ENCODE data around the gene TPP1. TPM values are rescaled to one million over a fixed set of nuclear protein-coding genes. Genes with fewer than 3 reads are reported as not detected.

The TPP1 gene
- total and polyA plus RNA-seq, 9 donors: 17.1 to 52.0 (median 37.3) TPM

GRCh38 chr11:6565988-6566703 lies 53.1 kb downstream of the TPP1 start:
- H3K4me1 ChIP-seq (ENCODE audit: control insufficient read depth, insufficient read depth, low read length): peaks cover 12% of the 10 kb centered on the region
- H3K27ac ChIP-seq (ENCODE audit: low read length): no peak overlapping the region
- H3K27me3 ChIP-seq (ENCODE audit: control insufficient read depth, insufficient read depth, low read length): no peaks in the 10 kb centered on the region
- H3K4me3 ChIP-seq (ENCODE audit: low read length): no peak overlapping the region
- no peak for DNase-seq
- 85% methylated on average over 2 of the region's 5 CpGs for WGBS (ENCODE audit: insufficient coverage)
- no peaks in the 10 kb centered on the region for H3K9me3 ChIP-seq (replicated peaks; ENCODE audit: control insufficient read depth, low read depth, low read length)
- H3K36me3 ChIP-seq (ENCODE audit: control insufficient read depth, insufficient read depth, low read length): peaks cover 12% of the 10 kb centered on the region

DNA sequence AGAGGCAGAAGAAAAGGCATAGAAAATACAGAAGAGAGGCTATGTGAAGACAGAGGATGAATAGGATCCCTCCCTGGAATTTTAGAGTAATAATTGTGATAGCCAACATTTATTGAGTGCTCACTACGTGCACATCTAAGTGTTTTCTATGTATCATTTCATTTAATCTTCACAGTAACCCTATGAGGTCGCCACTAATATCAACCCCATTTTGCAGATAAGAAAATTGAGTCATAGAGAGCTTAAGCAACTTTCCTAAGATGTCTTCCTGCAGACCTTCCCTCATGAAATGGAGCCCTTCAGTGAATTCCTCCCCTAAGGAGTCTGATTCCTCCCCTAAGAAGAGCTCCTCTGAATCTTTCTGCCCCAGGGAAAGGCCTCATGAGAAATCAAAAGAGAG lies 53.9 kb downstream of the TPP1 start:
- H3K27ac ChIP-seq (ENCODE audit: low read length): no peak overlapping the region
- H3K36me3 ChIP-seq (ENCODE audit: control insufficient read depth, insufficient read depth, low read length): peaks cover 11% of the 10 kb centered on the region
- DNase-seq: no peak
- no peaks in the 10 kb centered on the region for H3K27me3 ChIP-seq (ENCODE audit: control insufficient read depth, insufficient read depth, low read length)
- H3K4me3 ChIP-seq (ENCODE audit: low read length): no peak overlapping the region
- H3K4me1 ChIP-seq (ENCODE audit: control insufficient read depth, insufficient read depth, low read length): peaks cover 12% of the 10 kb centered on the region
- WGBS (ENCODE audit: insufficient coverage): no CpG with 5 or more reads among the region's 2 CpGs
- H3K9me3 ChIP-seq (replicated peaks; ENCODE audit: control insufficient read depth, low read depth, low read length): no peaks in the 10 kb centered on the region

- Histone ChIP-seq H3K36me3 (ENCODE audit: control insufficient read depth, insufficient read depth, low read length) (peaks cover 10% of the 10 kb centered on the region), H3K4me1 (ENCODE audit: control insufficient read depth, insufficient read depth, low read length) (peaks cover 9% of the 10 kb centered on the region), H3K4me3 (ENCODE audit: low read length) (no peak overlapping the region), H3K27me3 (ENCODE audit: control insufficient read depth, insufficient read depth, low read length) (no peaks in the 10 kb centered on the region), H3K9me3 (replicated peaks; ENCODE audit: control insufficient read depth, low read depth, low read length) (no peaks in the 10 kb centered on the region), H3K27ac (ENCODE audit: low read length) (no peak overlapping the region)
- no peak for DNase-seq
- WGBS (ENCODE audit: insufficient coverage): 85% methylated on average over 10 of the region's 10 CpGs
Observed at GRCh38 chr11:6563667-6564066, 55.6 kb downstream of the TPP1 start.

- Histone ChIP-seq H3K36me3 (ENCODE audit: control insufficient read depth, insufficient read depth, low read length) (peaks cover 10% of the 10 kb centered on the region), H3K4me1 (ENCODE audit: control insufficient read depth, insufficient read depth, low read length) (peaks cover 4% of the 10 kb centered on the region), H3K4me3 (ENCODE audit: low read length) (no peak overlapping the region), H3K27ac (ENCODE audit: low read length) (no peak overlapping the region), H3K27me3 (ENCODE audit: control insufficient read depth, insufficient read depth, low read length) (no peaks in the 10 kb centered on the region), H3K9me3 (replicated peaks; ENCODE audit: control insufficient read depth, low read depth, low read length) (no peaks in the 10 kb centered on the region)
- 89% methylated on average over 3 of the region's 4 CpGs for WGBS (ENCODE audit: insufficient coverage)
- DNase-seq: no peak
Observed at GRCh38 chr11:6563121-6563619, 56.1 kb downstream of the TPP1 start.

Other genes with a start within 250 kb of the TPP1 start
- 16.7 TPM for gene SMPD1, start 228.9 kb downstream of the TPP1 start, total RNA-seq
- gene SMPD1, start 228.9 kb downstream of the TPP1 start, polyA plus RNA-seq (ENCODE audit: insufficient read depth in 1 of 8, insufficient read length in 8 of 8, low replicate concordance in 1 of 8): 10 to 100 TPM; 22.9 to 28.4 (median 26.0) TPM
- 26.4 TPM for gene APBB1, start 200.3 kb downstream of the TPP1 start, total RNA-seq
- 10 to 100 TPM; 26.0 to 33.2 (median 30.5) TPM for gene APBB1, start 200.3 kb downstream of the TPP1 start, polyA plus RNA-seq (ENCODE audit: insufficient read depth in 1 of 8, insufficient read length in 8 of 8, low replicate concordance in 1 of 8)
- gene HPX, start 178.4 kb downstream of the TPP1 start, total RNA-seq: 1.3 TPM
- 1 to 10 TPM in 7 of 8 donors, under 1 TPM in 1; 0.88 to 3.9 (median 2.8) TPM for gene HPX, start 178.4 kb downstream of the TPP1 start, polyA plus RNA-seq (ENCODE audit: insufficient read depth in 1 of 8, insufficient read length in 8 of 8, low replicate concordance in 1 of 8)
- 15.3 TPM for gene TRIM3, start 145.5 kb downstream of the TPP1 start, total RNA-seq
- gene TRIM3, start 145.5 kb downstream of the TPP1 start, polyA plus RNA-seq (ENCODE audit: insufficient read depth in 1 of 8, insufficient read length in 8 of 8, low replicate concordance in 1 of 8): 10 to 100 TPM; 11.4 to 20.0 (median 15.8) TPM
- gene ARFIP2, start 138.1 kb downstream of the TPP1 start, total RNA-seq: 29.7 TPM
- gene ARFIP2, start 138.1 kb downstream of the TPP1 start, polyA plus RNA-seq (ENCODE audit: insufficient read depth in 1 of 8, insufficient read length in 8 of 8, low replicate concordance in 1 of 8): 10 to 100 TPM; 32.0 to 41.4 (median 35.9) TPM
- 19.8 TPM for gene TIMM10B, start 137.9 kb downstream of the TPP1 start, total RNA-seq
- gene TIMM10B, start 137.9 kb downstream of the TPP1 start, polyA plus RNA-seq (ENCODE audit: insufficient read depth in 1 of 8, insufficient read length in 8 of 8, low replicate concordance in 1 of 8): 10 to 100 TPM; 16.1 to 23.9 (median 17.6) TPM
- gene DNHD1, start 122.1 kb downstream of the TPP1 start, total RNA-seq: 4.1 TPM
- 10 to 100 TPM in 1 of 8 donors, 1 to 10 TPM in 7; 3.3 to 10.7 (median 6.7) TPM for gene DNHD1, start 122.1 kb downstream of the TPP1 start, polyA plus RNA-seq (ENCODE audit: insufficient read depth in 1 of 8, insufficient read length in 8 of 8, low replicate concordance in 1 of 8)
- 24.3 TPM for gene RRP8, start 15.8 kb downstream of the TPP1 start, total RNA-seq
- gene RRP8, start 15.8 kb downstream of the TPP1 start, polyA plus RNA-seq (ENCODE audit: insufficient read depth in 1 of 8, insufficient read length in 8 of 8, low replicate concordance in 1 of 8): 10 to 100 TPM; 16.7 to 20.6 (median 18.8) TPM
- gene ILK, start 15.6 kb downstream of the TPP1 start, total RNA-seq: 144 TPM
- gene ILK, start 15.6 kb downstream of the TPP1 start, polyA plus RNA-seq (ENCODE audit: insufficient read depth in 1 of 8, insufficient read length in 8 of 8, low replicate concordance in 1 of 8): 100 to 1,000 TPM; 139 to 165 (median 149) TPM
- gene TAF10, start 7.2 kb downstream of the TPP1 start, total RNA-seq: 76.3 TPM
- 100 to 1,000 TPM in 6 of 8 donors, 10 to 100 TPM in 2; 95.7 to 128 (median 110) TPM for gene TAF10, start 7.2 kb downstream of the TPP1 start, polyA plus RNA-seq (ENCODE audit: insufficient read depth in 1 of 8, insufficient read length in 8 of 8, low replicate concordance in 1 of 8)
- 36.3 TPM for gene DCHS1, start 36.4 kb upstream of the TPP1 start, total RNA-seq
- gene DCHS1, start 36.4 kb upstream of the TPP1 start, polyA plus RNA-seq (ENCODE audit: insufficient read depth in 1 of 8, insufficient read length in 8 of 8, low replicate concordance in 1 of 8): 10 to 100 TPM; 30.7 to 69.3 (median 51.0) TPM
- 37.2 TPM for gene MRPL17, start 63.9 kb upstream of the TPP1 start, total RNA-seq
- 10 to 100 TPM; 63.5 to 86.7 (median 71.7) TPM for gene MRPL17, start 63.9 kb upstream of the TPP1 start, polyA plus RNA-seq (ENCODE audit: insufficient read depth in 1 of 8, insufficient read length in 8 of 8, low replicate concordance in 1 of 8)
- 0.04 TPM for gene OR2AG2, start 152.6 kb upstream of the TPP1 start, total RNA-seq
- under 1 TPM in 3 of 8 donors, not detected in 5; 0.04 to 0.05 (median 0.04) TPM for gene OR2AG2, start 152.6 kb upstream of the TPP1 start, polyA plus RNA-seq (ENCODE audit: insufficient read depth in 1 of 8, insufficient read length in 8 of 8, low replicate concordance in 1 of 8)
- gene OR2AG1, start 163.6 kb upstream of the TPP1 start, total RNA-seq: not detected
- gene OR2AG1, start 163.6 kb upstream of the TPP1 start, polyA plus RNA-seq (ENCODE audit: insufficient read depth in 1 of 8, insufficient read length in 8 of 8, low replicate concordance in 1 of 8): under 1 TPM in 4 of 8 donors, not detected in 4; 0.04 to 0.05 (median 0.05) TPM
- gene OR6A2, start 180.3 kb upstream of the TPP1 start, total RNA-seq: 0.04 TPM
- under 1 TPM in 1 of 8 donors, not detected in 7; 0.04 TPM for gene OR6A2, start 180.3 kb upstream of the TPP1 start, polyA plus RNA-seq (ENCODE audit: insufficient read depth in 1 of 8, insufficient read length in 8 of 8, low replicate concordance in 1 of 8)
- not detected for gene OR10A5, start 226.3 kb upstream of the TPP1 start, total RNA-seq
- not detected for gene OR10A5, start 226.3 kb upstream of the TPP1 start, polyA plus RNA-seq (ENCODE audit: insufficient read depth in 1 of 8, insufficient read length in 8 of 8, low replicate concordance in 1 of 8)
- gene OR10A2, start 243.6 kb upstream of the TPP1 start, total RNA-seq: not detected
- not detected for gene OR10A2, start 243.6 kb upstream of the TPP1 start, polyA plus RNA-seq (ENCODE audit: insufficient read depth in 1 of 8, insufficient read length in 8 of 8, low replicate concordance in 1 of 8)

Data from muscle of leg (tissue), 11 donors.